Gastroesophageal sphincter (tissue), 4 donors: ENCODE data around the gene TBC1D14. TPM values are rescaled to one million over a fixed set of nuclear protein-coding genes. Genes with fewer than 3 reads are reported as not detected.
"Not testable (repeated sequence)": the region's sequence is repeated elsewhere in the genome, so short reads cannot be mapped to it uniquely, and the experiment has no call there.

ENCODE experiments used
- ATAC-seq: fragments of 150-250 bp; one replicate; pipeline ENCODE4 v1.9.1; 2016; ENCODE audit warnings: mild to moderate bottlenecking, moderate library complexity
- H3K27ac ChIP-seq, 4 donors: fragments of 200-600 bp; sonication (generic) in 3 of 4; 1 replicate in 3 of 4; 2 replicates in 1 of 4; pipeline ENCODE4 v1.5.1; 2016 to 2019
- H3K27me3 ChIP-seq: fragments of 200-600 bp; sonication (generic); one replicate; pipeline ENCODE4 v1.5.1; 2019
- H3K36me3 ChIP-seq, 2 donors: fragments of 200-600 bp; sonication (generic); one replicate each; pipeline ENCODE4 v1.5.1; 2019; ENCODE audit warnings: control low read depth in 1 of 2
- H3K4me1 ChIP-seq, 3 donors: fragments of 200-600 bp; sonication (generic); 1 replicate in 2 of 3; 2 replicates in 1 of 3; pipeline ENCODE4 v1.5.1; 2016 to 2019; ENCODE audit warnings: control low read depth in 2 of 3
- H3K4me3 ChIP-seq, 2 donors: fragments of 200-600 bp; sonication (generic); one replicate each; pipeline ENCODE4 v1.5.1; 2019; ENCODE audit warnings: mild to moderate bottlenecking in 1 of 2, moderate library complexity in 1 of 2
- H3K9me3 ChIP-seq, 3 donors: fragments of 200-600 bp; sonication (generic); one replicate each; pipeline ENCODE4 v1.5.1; 2017 to 2019; ENCODE audit warnings: control low read depth in 2 of 3
- CTCF ChIP-seq, 4 experiments: fragments of 200-600 bp in 2 of 4; fragments of 450-650 bp in 2 of 4; sonication (generic) in 1 of 4; IDR thresholded peaks; one replicate each; pipeline ENCODE4 v1.5.1; 2017 to 2019; ENCODE audit warnings: antibody characterized with exemption in 4 of 4, mild to moderate bottlenecking in 2 of 4, moderate library complexity in 2 of 4
- EP300 ChIP-seq: sonication (generic); formaldehyde crosslinking; IDR thresholded peaks from one replicate; pipeline ENCODE4 v1.6.1; 2017; ENCODE audit warnings: antibody characterized with exemption, mild to moderate bottlenecking
- POLR2A ChIP-seq, 2 donors: fragments of 450-650 bp; IDR thresholded peaks; one replicate each; pipeline ENCODE4 v1.6.1; 2017; ENCODE audit warnings: antibody characterized with exemption in 2 of 2, mild to moderate bottlenecking in 2 of 2, moderate library complexity in 1 of 2
- POLR2AphosphoS5 ChIP-seq: sonication (generic); formaldehyde crosslinking; IDR thresholded peaks from one replicate; pipeline ENCODE4 v1.6.1; 2017; ENCODE audit warnings: antibody characterized with exemption
- WGBS, 2 donors: methylation state at CpG; one replicate each; pipeline ENCODE4 v1.1.5; 2018; ENCODE audit warnings: low coverage in 1 of 2; 5-methylcytosine and 5-hydroxymethylcytosine counted together
- total RNA-seq, 4 donors: library from RNA; depleted of rRNA; stranded (reverse); fragments of >200 nt; gene quantifications; one replicate each; pipeline ENCODE4 v1.1.0, GENCODE V29; 2016

The TBC1D14 gene
- total RNA-seq, 4 donors from 2014 or later, result 42.5 to 54.2 (median 45.0) TPM

GRCh38 chr4:6902318-6903042 lies 7.1 kb upstream of the TBC1D14 start:
- peaks cover 12% of the 10 kb centered on the region for H3K27me3 ChIP-seq
- ATAC-seq, result no peak
- TF ChIP-seq EP300 (no peak), CTCF (IDR thresholded peaks at IDR 0.05) (no peak), POLR2AphosphoS5 (no peak), POLR2A (IDR thresholded peaks at IDR 0.05) (no peak)
- H3K4me3 ChIP-seq, result no peak overlapping the region
- no peak overlapping the region for H3K27ac ChIP-seq
- peaks cover 0 to 2% (median 0%) of the 10 kb centered on the region in 3 donors for H3K4me1 ChIP-seq
- no peaks in the 10 kb centered on the region for H3K9me3 ChIP-seq
- H3K36me3 ChIP-seq, result no peaks in the 10 kb centered on the region
- WGBS, 2 donors, result 64 to 80% methylated on average over 7 to 18 of the region's 27 CpGs

GRCh38 chr4:6905516-6906445 lies 3.8 kb upstream of the TBC1D14 start:
- Histone ChIP-seq H3K9me3 (no peaks in the 10 kb centered on the region), H3K36me3 (no peaks in the 10 kb centered on the region), H3K4me1 (peaks cover 0 to 24% (median 14%) of the 10 kb centered on the region in 3 donors), H3K4me3 (no peak overlapping the region), H3K27ac (no peak overlapping the region), H3K27me3 (peaks cover 12% of the 10 kb centered on the region)
- 92 to 93% methylated on average over 3 to 13 of the region's 13 CpGs for WGBS, 2 donors
- TF ChIP-seq POLR2AphosphoS5 (no peak), CTCF (IDR thresholded peaks at IDR 0.05) (no peak), EP300 (no peak), POLR2A (IDR thresholded peaks at IDR 0.05) (no peak)
- no peak for ATAC-seq

GRCh38 chr4:6906486-6906885 lies 3.1 kb upstream of the TBC1D14 start:
- not testable (repeated sequence) for ATAC-seq, H3K4me3 ChIP-seq
- 62 to 88% methylated on average over 3 to 5 of the region's 6 CpGs for WGBS, 2 donors

GRCh38 chr4:6907658-6908191 lies 1.9 kb upstream of the TBC1D14 start:
- no peaks in the 10 kb centered on the region for H3K9me3 ChIP-seq
- ATAC-seq, result no peak
- 2 to 18% methylated on average over 9 to 18 of the region's 22 CpGs for WGBS, 2 donors
- no peaks in the 10 kb centered on the region for H3K36me3 ChIP-seq
- no peak overlapping the region for H3K4me3 ChIP-seq
- H3K4me1 ChIP-seq, result peaks cover 0 to 44% (median 22%) of the 10 kb centered on the region in 3 donors
- no peak overlapping the region for H3K27ac ChIP-seq
- TF ChIP-seq CTCF (IDR thresholded peaks at IDR 0.05), result peak in 3 of 4 experiments; percentile 19 to 58 (median 44)
- TF ChIP-seq POLR2A (IDR thresholded peaks at IDR 0.05), result no peak
- TF ChIP-seq POLR2AphosphoS5, result no peak
- no peak for TF ChIP-seq EP300
- H3K27me3 ChIP-seq, result peaks cover 12% of the 10 kb centered on the region

More at GRCh38 chr4:6906486-6906885, 3.1 kb upstream of the TBC1D14 start:
- not testable (repeated sequence) for H3K36me3 ChIP-seq, H3K27ac ChIP-seq, H3K9me3 ChIP-seq
- Histone ChIP-seq H3K4me1 (peaks cover 0 to 31% (median 20%) of the 10 kb centered on the region in 3 donors), H3K27me3 (peaks cover 12% of the 10 kb centered on the region)

- no peaks in the 10 kb centered on the region for H3K36me3 ChIP-seq
- no peak for ATAC-seq
- H3K4me3 ChIP-seq, result peak overlapping the region; percentile 64 to 90
- H3K9me3 ChIP-seq, result no peaks in the 10 kb centered on the region
- no peak for TF ChIP-seq CTCF (IDR thresholded peaks at IDR 0.05)
- TF ChIP-seq EP300, result no peak
- no peak for TF ChIP-seq POLR2AphosphoS5
- no peak for TF ChIP-seq POLR2A (IDR thresholded peaks at IDR 0.05)
- peaks cover 0 to 51% (median 22%) of the 10 kb centered on the region in 3 donors for H3K4me1 ChIP-seq
- peaks cover 12% of the 10 kb centered on the region for H3K27me3 ChIP-seq
- WGBS, 2 donors, result 28 to 86% methylated on average over 1 to 6 of the region's 15 CpGs
- peak overlapping the region; percentile 85 to 100 (median 98) for H3K27ac ChIP-seq
Observed at GRCh38 chr4:6908432-6909112, 1.1 kb upstream of the TBC1D14 start.
